Cardiac muscle cell (in vitro differentiated cells and primary cell): ENCODE data around the gene COL4A2. TPM values are rescaled to one million over a fixed set of nuclear protein-coding genes. Genes with fewer than 3 reads are reported as not detected.

Source experiments
- DNase-seq, 2 donors: peaks; one replicate each; pipeline versions ENCODE4 v3.0.0 to v3.0.0-alpha.2; 2010 to 2017; ENCODE audit warnings: low read depth in 1 of 2, low spot score in 1 of 2
- H3K27ac ChIP-seq: fragments of 200-600 bp; sonication (generic); 2 replicates; pipeline ENCODE4 v1.5.1; 2016
- H3K27me3 ChIP-seq: fragments of 200-600 bp; sonication (generic); 2 replicates; pipeline ENCODE4 v1.6.0; 2016; ENCODE audit warnings: control low read depth
- H3K36me3 ChIP-seq: fragments of 200-600 bp; sonication (generic); 2 replicates; pipeline ENCODE4 v1.5.1; 2016; ENCODE audit warnings: control low read depth
- H3K4me1 ChIP-seq: fragments of 200-600 bp; sonication (generic); 2 replicates; pipeline ENCODE4 v1.8.1; 2017; ENCODE audit warnings: low read depth, mild to moderate bottlenecking, mixed run types
- H3K4me3 ChIP-seq: fragments of 200-600 bp; sonication (generic); 2 replicates; pipeline ENCODE4 v1.5.1; 2016; ENCODE audit warnings: mild to moderate bottlenecking
- H3K9me3 ChIP-seq: fragments of 200-600 bp; sonication (generic); 2 replicates; pipeline ENCODE4 v1.5.1; 2017; ENCODE audit warnings: low read depth, mild to moderate bottlenecking, control low read depth
- polyA plus RNA-seq: library from polyadenylated mRNA; unstranded; fragments of >200 nt; fragmentation: Nextera tagmentation; extraction: Ambion mirVana; gene quantifications from 2 replicates; pipeline ENCODE4 v1.2.1, GENCODE V29; 2016
- total RNA-seq: library from RNA; depleted of rRNA; stranded (reverse); fragments of >200 nt; gene quantifications from 2 replicates; pipeline ENCODE4 v1.2.3, GENCODE V29; 2016
- TF ChIP-seq, protein P1 (sequence below): IDR thresholded peaks from 2 replicates; pipeline ENCODE4 v1.5.1; 2012; ENCODE audit warnings: low read depth, mild to moderate bottlenecking, low read length

COL4A2 gene
- total and polyA plus RNA-seq, 2 experiments from 2014 or later = 184 to 516 TPM

GRCh38 chr13:110533771-110534670 is 226.9 kb downstream of the COL4A2 start:
- no peaks in the 10 kb centered on the region for H3K36me3 ChIP-seq
- DNase-seq = no peak
- TF ChIP-seq, protein P1, sequence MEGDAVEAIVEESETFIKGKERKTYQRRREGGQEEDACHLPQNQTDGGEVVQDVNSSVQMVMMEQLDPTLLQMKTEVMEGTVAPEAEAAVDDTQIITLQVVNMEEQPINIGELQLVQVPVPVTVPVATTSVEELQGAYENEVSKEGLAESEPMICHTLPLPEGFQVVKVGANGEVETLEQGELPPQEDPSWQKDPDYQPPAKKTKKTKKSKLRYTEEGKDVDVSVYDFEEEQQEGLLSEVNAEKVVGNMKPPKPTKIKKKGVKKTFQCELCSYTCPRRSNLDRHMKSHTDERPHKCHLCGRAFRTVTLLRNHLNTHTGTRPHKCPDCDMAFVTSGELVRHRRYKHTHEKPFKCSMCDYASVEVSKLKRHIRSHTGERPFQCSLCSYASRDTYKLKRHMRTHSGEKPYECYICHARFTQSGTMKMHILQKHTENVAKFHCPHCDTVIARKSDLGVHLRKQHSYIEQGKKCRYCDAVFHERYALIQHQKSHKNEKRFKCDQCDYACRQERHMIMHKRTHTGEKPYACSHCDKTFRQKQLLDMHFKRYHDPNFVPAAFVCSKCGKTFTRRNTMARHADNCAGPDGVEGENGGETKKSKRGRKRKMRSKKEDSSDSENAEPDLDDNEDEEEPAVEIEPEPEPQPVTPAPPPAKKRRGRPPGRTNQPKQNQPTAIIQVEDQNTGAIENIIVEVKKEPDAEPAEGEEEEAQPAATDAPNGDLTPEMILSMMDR = no peak
- H3K27me3 ChIP-seq = no peaks in the 10 kb centered on the region
- H3K4me1 ChIP-seq = peaks cover 8% of the 10 kb centered on the region
- no peak overlapping the region for H3K4me3 ChIP-seq
- no peaks in the 10 kb centered on the region for H3K9me3 ChIP-seq
- H3K27ac ChIP-seq = no peak overlapping the region

DNA sequence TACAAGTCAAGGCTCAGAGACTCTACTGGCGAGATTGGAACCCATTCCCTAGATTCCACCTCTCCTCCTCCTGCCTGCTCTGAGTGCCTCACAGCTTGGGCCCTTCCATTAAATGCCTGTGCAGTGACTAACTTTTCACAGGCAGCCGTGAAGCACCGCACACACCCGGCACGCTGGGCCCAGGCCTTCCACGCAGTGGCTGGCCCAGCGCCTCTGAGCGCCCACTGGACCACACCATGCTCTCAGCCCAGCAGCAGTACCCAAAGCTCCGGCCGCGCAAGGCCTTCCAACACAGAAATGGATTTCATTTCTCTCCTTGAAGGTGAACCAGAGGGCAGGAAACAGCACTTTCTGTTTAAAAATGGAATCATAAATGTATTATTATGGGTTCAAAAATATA is 228.4 kb downstream of the COL4A2 start:
- H3K9me3 ChIP-seq = no peaks in the 10 kb centered on the region
- no peak overlapping the region for H3K27ac ChIP-seq
- H3K27me3 ChIP-seq = no peaks in the 10 kb centered on the region
- H3K4me3 ChIP-seq = no peak overlapping the region
- H3K4me1 ChIP-seq = no peaks in the 10 kb centered on the region
- no peaks in the 10 kb centered on the region for H3K36me3 ChIP-seq
- TF ChIP-seq, protein P1 = no peak
- DNase-seq = no peak

DNA sequence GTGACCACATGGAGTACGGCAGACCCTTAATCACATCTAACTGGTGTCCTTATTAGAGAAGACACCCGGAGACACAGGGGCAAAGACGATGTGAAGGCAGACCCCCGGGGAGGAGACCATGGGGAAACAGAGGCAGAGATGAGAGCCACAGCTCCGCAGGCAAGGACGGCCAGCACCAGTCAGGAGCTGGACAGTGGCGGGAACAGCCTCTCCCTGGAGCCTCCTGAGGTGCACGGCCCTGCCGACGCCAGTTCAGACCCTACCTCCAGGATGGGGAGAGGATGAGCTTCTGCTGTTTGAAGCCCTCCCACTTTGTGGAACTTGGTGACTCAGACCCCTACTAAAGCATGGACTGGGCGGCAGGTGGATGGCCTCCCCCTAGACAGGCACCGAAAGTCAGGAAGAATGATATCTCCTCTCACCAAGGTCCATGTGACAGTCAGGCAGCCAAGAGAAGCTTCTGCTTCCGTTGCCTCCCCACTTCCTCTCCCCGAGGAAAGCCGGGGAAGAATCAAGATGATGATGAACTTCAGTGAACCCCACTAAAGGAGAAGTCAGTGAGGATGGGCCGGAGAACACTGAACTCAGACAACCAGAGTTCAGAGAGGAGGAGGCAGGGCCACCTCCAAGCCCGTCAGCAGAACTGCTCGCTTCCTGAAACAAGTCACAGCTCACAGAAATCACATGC is 229.1 kb downstream of the COL4A2 start:
- H3K9me3 ChIP-seq = no peaks in the 10 kb centered on the region
- TF ChIP-seq, protein P1 = no peak
- no peaks in the 10 kb centered on the region for H3K36me3 ChIP-seq
- H3K27me3 ChIP-seq = no peaks in the 10 kb centered on the region
- H3K27ac ChIP-seq = no peak overlapping the region
- H3K4me1 ChIP-seq = peaks cover 6% of the 10 kb centered on the region
- DNase-seq = no peak
- no peak overlapping the region for H3K4me3 ChIP-seq

DNA sequence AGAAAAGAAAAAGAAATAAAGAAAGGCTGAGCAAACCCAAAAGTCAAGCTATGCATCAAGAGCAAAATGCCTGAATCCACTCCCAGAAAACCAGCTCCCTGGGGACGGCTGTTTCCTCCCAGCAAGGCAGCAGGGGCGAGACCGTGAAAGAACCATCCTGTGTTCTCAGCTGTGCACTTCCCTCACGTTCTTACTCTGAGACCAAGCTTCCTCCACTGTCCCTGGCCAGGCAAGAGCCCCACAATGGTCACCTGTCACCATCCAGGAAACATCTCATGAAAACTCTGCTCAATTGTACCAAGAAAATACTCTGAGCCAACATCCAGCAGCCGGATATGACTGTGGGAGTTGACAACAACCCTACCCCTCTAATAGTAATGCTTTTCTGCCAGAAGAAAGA is 231.5 kb downstream of the COL4A2 start:
- TF ChIP-seq, protein P1 = no peak
- no peaks in the 10 kb centered on the region for H3K36me3 ChIP-seq
- H3K4me3 ChIP-seq = no peak overlapping the region
- H3K27ac ChIP-seq = no peak overlapping the region
- H3K9me3 ChIP-seq = no peaks in the 10 kb centered on the region
- peaks cover 13% of the 10 kb centered on the region for H3K4me1 ChIP-seq
- H3K27me3 ChIP-seq = no peaks in the 10 kb centered on the region
- DNase-seq = peak in 1 of 2 donors; percentile 78

- H3K4me1 ChIP-seq = peaks cover 13% of the 10 kb centered on the region
- H3K27me3 ChIP-seq = no peaks in the 10 kb centered on the region
- H3K27ac ChIP-seq = no peak overlapping the region
- DNase-seq = no peak
- H3K9me3 ChIP-seq = no peaks in the 10 kb centered on the region
- TF ChIP-seq, protein P1 = no peak
- no peaks in the 10 kb centered on the region for H3K36me3 ChIP-seq
- H3K4me3 ChIP-seq = no peak overlapping the region
Observed at GRCh38 chr13:110539894-110540293, 232.8 kb downstream of the COL4A2 start.
